ENCODE data around the gene CAPN13.
"Not testable (repeated sequence)": the region's sequence is repeated elsewhere in the genome, so short reads cannot be mapped to it uniquely, and the experiment has no call there.

CAPN13 gene

DNA sequence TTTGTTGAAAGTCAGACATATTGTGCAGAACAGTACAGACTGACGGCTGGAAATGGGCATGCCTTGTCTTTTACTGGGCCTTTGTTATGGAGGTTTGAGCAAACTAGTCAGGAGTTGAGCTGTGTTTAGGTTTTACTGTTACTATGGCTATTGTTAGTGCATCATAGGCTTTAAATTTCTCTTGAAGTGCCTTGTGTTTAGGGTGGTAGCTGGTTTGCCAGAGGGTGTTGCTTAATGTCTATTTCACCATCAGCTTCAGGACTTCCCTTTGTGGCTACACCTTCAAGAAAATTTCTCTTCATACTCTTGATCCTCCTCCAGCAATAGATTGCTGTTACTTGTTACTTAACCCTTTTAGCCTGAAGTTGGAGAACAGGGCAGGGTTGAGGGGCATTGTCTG is 104.6 kb downstream of the CAPN13 start:
- DNase-seq, result no peak
- no peaks in the 10 kb centered on the region for H3K4me1 ChIP-seq (ENCODE audit: control extremely low read depth in 1 of 4, control insufficient read depth in 4 of 4, insufficient read depth in 4 of 4, low read length in 3 of 4)
- H3K9me3 ChIP-seq (ENCODE audit: control extremely low read depth in 1 of 5, control insufficient read depth in 4 of 5, insufficient read depth in 2 of 5, low read depth in 1 of 5, low read length in 4 of 5), result peaks cover 0 to 30% (median 18%) of the 10 kb centered on the region in 5 experiments
- ChIA-PET POLR2A (no interaction called here), CTCF (interaction anchor here (0.7 to 17.1 kb wide), 8 partner anchors 9 to 534 kb away, joined by 3 to 312 read pairs (median 3); no protein-coding TSS in a partner anchor)
- no peaks in the 10 kb centered on the region for H3K27me3 ChIP-seq (replicated peaks in 2 of 5; ENCODE audit: control insufficient read depth in 4 of 5, insufficient read depth in 5 of 5, low read length in 4 of 5)
- H3K27ac ChIP-seq (ENCODE audit: insufficient read depth in 1 of 2, low read depth in 1 of 2, low read length in 2 of 2, poor library complexity in 1 of 2, severe bottlenecking in 2 of 2), result no peak overlapping the region
- H3K4me3 ChIP-seq (ENCODE audit: control insufficient read depth in 1 of 7, extremely low read depth in 1 of 7, insufficient read depth in 4 of 7, low read depth in 2 of 7, low read length in 6 of 7), result no peak overlapping the region
- H3K36me3 ChIP-seq (ENCODE audit: control insufficient read depth in 4 of 4, insufficient read depth in 4 of 4, low read length in 3 of 4), result no peaks in the 10 kb centered on the region
- 100% methylated on average over 1 of the region's 1 CpG for WGBS (ENCODE audit: insufficient coverage)

DNA sequence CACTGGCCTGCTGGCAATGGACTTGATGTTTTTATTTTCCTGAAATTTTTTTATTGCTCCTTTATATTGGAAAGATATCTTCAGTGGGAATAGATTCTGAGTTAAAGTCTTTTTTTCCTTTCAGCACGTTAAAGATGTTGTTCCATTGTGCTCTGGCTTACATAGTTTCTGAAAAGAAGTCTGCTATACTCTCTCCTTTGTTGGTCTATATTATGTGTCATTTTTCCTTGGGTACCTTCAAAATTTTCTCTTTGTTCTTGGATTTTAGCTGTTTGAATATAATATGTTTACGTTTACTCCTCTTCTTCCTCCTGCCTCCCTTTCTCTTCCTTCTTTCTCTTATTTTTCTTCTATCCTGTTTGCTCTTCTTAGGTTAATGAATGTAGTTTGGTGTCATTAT is 105.5 kb downstream of the CAPN13 start:
- CTCF ChIA-PET, result interaction anchor here (0.6 to 17.1 kb wide), 5 partner anchors 9 to 534 kb away, joined by 3 to 312 read pairs (median 6); no protein-coding TSS in a partner anchor
- H3K36me3 ChIP-seq (ENCODE audit: control insufficient read depth in 4 of 4, insufficient read depth in 4 of 4, low read length in 3 of 4), result no peaks in the 10 kb centered on the region
- H3K4me3 ChIP-seq (ENCODE audit: control insufficient read depth in 1 of 7, extremely low read depth in 1 of 7, insufficient read depth in 4 of 7, low read depth in 2 of 7, low read length in 6 of 7), result no peak overlapping the region
- H3K4me1 ChIP-seq (ENCODE audit: control extremely low read depth in 1 of 4, control insufficient read depth in 4 of 4, insufficient read depth in 4 of 4, low read length in 3 of 4), result no peaks in the 10 kb centered on the region
- H3K27me3 ChIP-seq (replicated peaks in 2 of 5; ENCODE audit: control insufficient read depth in 4 of 5, insufficient read depth in 5 of 5, low read length in 4 of 5), result no peaks in the 10 kb centered on the region
- H3K9me3 ChIP-seq (ENCODE audit: control extremely low read depth in 1 of 5, control insufficient read depth in 4 of 5, insufficient read depth in 2 of 5, low read depth in 1 of 5, low read length in 4 of 5), result peaks cover 0 to 33% (median 18%) of the 10 kb centered on the region in 5 experiments
- no peak overlapping the region for H3K27ac ChIP-seq (ENCODE audit: insufficient read depth in 1 of 2, low read depth in 1 of 2, low read length in 2 of 2, poor library complexity in 1 of 2, severe bottlenecking in 2 of 2)
- WGBS (ENCODE audit: insufficient coverage), result no CpG with 5 or more reads among the region's 2 CpGs
- POLR2A ChIA-PET, result no interaction called here
- DNase-seq, result no peak

DNA sequence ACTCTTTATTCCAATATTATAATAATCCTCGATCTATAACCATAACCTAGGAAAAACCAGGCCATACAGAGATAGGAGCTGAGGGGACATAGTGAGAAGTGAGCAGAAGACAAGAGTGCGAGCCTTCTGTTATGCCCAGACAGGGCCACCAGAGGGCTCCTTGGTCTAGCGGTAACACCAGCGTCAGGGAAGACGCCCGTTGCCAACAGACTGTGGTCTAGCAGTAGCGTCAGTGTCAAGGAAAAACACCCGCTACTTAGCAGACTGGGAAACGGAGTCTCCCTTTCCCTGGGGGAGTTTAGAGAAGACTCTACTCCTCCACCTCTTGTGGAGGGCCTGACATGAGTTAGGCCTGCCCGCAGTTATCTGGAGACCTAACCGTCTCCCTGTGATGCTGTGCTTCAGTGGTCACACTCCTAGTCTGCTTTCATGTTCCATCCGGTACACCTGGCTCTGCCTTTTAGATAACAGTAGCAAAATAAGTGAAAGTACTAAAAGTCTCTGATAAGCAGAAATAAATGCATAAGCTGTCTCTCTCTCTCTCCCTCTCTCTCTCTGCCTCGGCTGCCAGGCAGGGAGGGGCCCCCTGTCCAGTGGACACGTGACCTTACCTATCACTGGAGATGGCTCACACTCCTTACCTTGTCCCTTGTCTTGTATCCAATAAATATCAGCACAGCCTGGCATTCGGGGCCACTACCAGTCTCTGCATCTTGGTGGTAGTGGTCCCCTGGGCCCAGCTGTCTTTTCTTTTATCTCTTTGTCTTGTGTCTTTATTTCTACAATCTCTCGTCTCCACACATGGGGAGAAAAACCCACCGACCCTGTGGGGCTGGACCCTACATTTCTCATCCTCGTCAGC is 109.8 kb downstream of the CAPN13 start:
- POLR2A ChIA-PET; H3K27ac ChIP-seq (ENCODE audit: insufficient read depth in 1 of 2, low read depth in 1 of 2, low read length in 2 of 2, poor library complexity in 1 of 2, severe bottlenecking in 2 of 2); H3K36me3 ChIP-seq (ENCODE audit: control insufficient read depth in 4 of 4, insufficient read depth in 4 of 4, low read length in 3 of 4); CTCF ChIA-PET; H3K4me1 ChIP-seq (ENCODE audit: control extremely low read depth in 1 of 4, control insufficient read depth in 4 of 4, insufficient read depth in 4 of 4, low read length in 3 of 4); H3K27me3 ChIP-seq (replicated peaks in 2 of 5; ENCODE audit: control insufficient read depth in 4 of 5, insufficient read depth in 5 of 5, low read length in 4 of 5); H3K4me3 ChIP-seq (ENCODE audit: control insufficient read depth in 1 of 7, extremely low read depth in 1 of 7, insufficient read depth in 4 of 7, low read depth in 2 of 7, low read length in 6 of 7): not testable (repeated sequence)
- DNase-seq, result peak in 1 of 3 donors; percentile 18
- WGBS (ENCODE audit: insufficient coverage), result 98% methylated on average over 13 of the region's 18 CpGs
- H3K9me3 ChIP-seq (ENCODE audit: control extremely low read depth in 1 of 5, control insufficient read depth in 4 of 5, insufficient read depth in 2 of 5, low read depth in 1 of 5, low read length in 4 of 5), result peaks cover 0 to 20% (median 13%) of the 10 kb centered on the region in 5 experiments

DNA sequence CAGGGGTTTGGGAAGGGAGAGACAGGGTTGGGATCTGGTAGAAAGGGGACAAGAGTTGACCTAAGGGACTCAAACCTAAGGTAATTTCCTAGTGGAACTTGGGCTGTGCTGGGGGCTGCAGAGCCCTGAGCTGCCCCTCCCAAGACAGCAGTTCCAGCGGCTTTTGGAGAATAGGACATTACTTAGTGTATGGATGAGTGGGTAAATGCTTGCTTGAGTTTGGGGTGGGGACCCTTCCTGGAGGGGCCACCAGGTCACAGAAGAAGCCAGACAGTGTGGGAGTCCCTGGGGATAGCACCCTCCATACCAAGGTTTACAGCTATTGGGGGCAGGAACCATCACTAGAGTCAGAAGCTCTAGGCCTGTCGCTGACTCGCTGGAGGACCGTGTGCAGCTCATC is 111.5 kb downstream of the CAPN13 start:
- WGBS (ENCODE audit: insufficient coverage), result 71% methylated on average over 1 of the region's 4 CpGs
- Histone ChIP-seq H3K4me3 (ENCODE audit: control insufficient read depth in 1 of 7, extremely low read depth in 1 of 7, insufficient read depth in 4 of 7, low read depth in 2 of 7, low read length in 6 of 7) (no peak overlapping the region), H3K27ac (ENCODE audit: insufficient read depth in 1 of 2, low read depth in 1 of 2, low read length in 2 of 2, poor library complexity in 1 of 2, severe bottlenecking in 2 of 2) (no peak overlapping the region), H3K27me3 (replicated peaks in 2 of 5; ENCODE audit: control insufficient read depth in 4 of 5, insufficient read depth in 5 of 5, low read length in 4 of 5) (peaks cover 0 to 2% (median 0%) of the 10 kb centered on the region in 5 experiments), H3K4me1 (ENCODE audit: control extremely low read depth in 1 of 4, control insufficient read depth in 4 of 4, insufficient read depth in 4 of 4, low read length in 3 of 4) (no peaks in the 10 kb centered on the region), H3K9me3 (ENCODE audit: control extremely low read depth in 1 of 5, control insufficient read depth in 4 of 5, insufficient read depth in 2 of 5, low read depth in 1 of 5, low read length in 4 of 5) (peaks cover 0 to 5% (median under 1%) of the 10 kb centered on the region in 5 experiments), H3K36me3 (ENCODE audit: control insufficient read depth in 4 of 4, insufficient read depth in 4 of 4, low read length in 3 of 4) (no peaks in the 10 kb centered on the region)
- no peak for DNase-seq
- ChIA-PET POLR2A (no interaction called here), CTCF (interaction anchor here (1.3 to 5.9 kb wide), 4 partner anchors 9 to 487 kb away, joined by 4 to 28 read pairs (median 5); no protein-coding TSS in a partner anchor)

DNA sequence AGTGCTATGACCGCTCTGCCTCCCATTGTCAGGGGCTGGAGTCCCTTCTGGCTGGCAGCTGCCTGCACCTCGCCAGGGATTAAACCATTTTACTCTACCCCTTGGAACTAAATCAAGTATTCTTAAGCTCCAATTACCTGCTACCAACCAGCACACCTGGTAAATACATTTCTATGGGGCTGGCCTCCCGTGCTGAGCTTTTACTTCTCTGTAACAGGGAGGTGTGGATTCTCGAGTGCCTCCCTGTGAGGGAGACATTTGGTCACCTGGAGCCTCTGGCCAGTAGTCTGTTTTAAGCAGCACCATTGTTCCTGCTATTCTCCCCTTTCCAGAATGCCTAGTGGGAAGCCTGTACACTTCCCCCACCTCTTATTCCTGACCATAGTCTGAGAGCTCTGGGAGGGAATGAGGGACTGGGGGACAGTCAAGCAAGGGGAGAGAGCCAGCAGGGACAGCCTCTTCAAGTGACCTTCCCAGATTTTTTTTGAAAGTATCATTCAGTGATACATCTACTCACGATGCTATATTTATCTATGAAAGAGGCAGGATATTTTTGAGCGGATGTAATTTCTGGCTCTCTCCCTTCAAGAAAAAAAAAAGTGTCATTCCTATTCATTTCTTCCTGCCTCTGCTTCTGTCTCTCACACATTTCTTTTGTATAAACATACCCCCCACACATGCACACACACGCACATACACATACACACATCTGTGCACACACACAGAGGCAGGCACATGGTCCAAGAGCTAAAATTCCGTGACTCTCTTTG is 112.8 kb downstream of the CAPN13 start:
- H3K27me3 ChIP-seq (replicated peaks in 2 of 5; ENCODE audit: control insufficient read depth in 4 of 5, insufficient read depth in 5 of 5, low read length in 4 of 5), result peaks cover 0 to 2% (median 0%) of the 10 kb centered on the region in 5 experiments
- H3K4me3 ChIP-seq (ENCODE audit: control insufficient read depth in 1 of 7, extremely low read depth in 1 of 7, insufficient read depth in 4 of 7, low read depth in 2 of 7, low read length in 6 of 7), result no peak overlapping the region
- DNase-seq, result no peak
- H3K9me3 ChIP-seq (ENCODE audit: control extremely low read depth in 1 of 5, control insufficient read depth in 4 of 5, insufficient read depth in 2 of 5, low read depth in 1 of 5, low read length in 4 of 5), result peaks cover 0 to 2% (median 0%) of the 10 kb centered on the region in 5 experiments
- 97% methylated on average over 6 of the region's 8 CpGs for WGBS (ENCODE audit: insufficient coverage)
- no peaks in the 10 kb centered on the region for H3K36me3 ChIP-seq (ENCODE audit: control insufficient read depth in 4 of 4, insufficient read depth in 4 of 4, low read length in 3 of 4)
- ChIA-PET CTCF (interaction anchor here (1.3 to 5.9 kb wide), 3 partner anchors 13 to 486 kb away, joined by 4 to 28 read pairs (median 5); no protein-coding TSS in a partner anchor), POLR2A (no interaction called here)
- H3K4me1 ChIP-seq (ENCODE audit: control extremely low read depth in 1 of 4, control insufficient read depth in 4 of 4, insufficient read depth in 4 of 4, low read length in 3 of 4), result no peaks in the 10 kb centered on the region
- H3K27ac ChIP-seq (ENCODE audit: insufficient read depth in 1 of 2, low read depth in 1 of 2, low read length in 2 of 2, poor library complexity in 1 of 2, severe bottlenecking in 2 of 2), result no peak overlapping the region

DNA sequence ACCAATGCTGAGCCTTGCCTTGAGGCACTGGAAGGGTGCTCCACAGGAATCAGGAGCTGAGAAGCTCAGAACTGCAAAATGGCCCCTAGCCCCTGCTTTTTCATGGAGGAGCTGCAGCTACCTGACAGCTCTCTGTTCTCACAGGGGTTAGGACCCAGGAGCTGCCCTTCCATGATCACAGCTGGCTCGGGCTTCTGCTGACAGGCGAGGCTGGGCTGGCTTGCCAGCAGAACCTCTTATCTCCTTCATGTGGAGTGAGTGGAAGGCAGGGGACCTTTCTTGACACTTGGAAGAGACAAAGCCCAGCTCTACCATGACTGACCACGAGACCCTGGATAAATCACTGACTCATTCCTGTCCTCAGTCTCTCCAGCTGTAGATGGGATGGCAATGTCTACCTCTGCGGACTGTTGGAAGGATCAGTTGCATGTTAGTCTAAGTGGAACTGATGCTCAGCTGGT is 113.4 kb downstream of the CAPN13 start:
- POLR2A ChIA-PET, result no interaction called here
- peaks cover 0 to 2% (median 0%) of the 10 kb centered on the region in 5 experiments for H3K27me3 ChIP-seq (replicated peaks in 2 of 5; ENCODE audit: control insufficient read depth in 4 of 5, insufficient read depth in 5 of 5, low read length in 4 of 5)
- DNase-seq, result no peak
- CTCF ChIA-PET, result interaction anchor here (1.0 to 5.9 kb wide), 2 partner anchors 14 to 637 kb away, joined by 3 to 28 read pairs; no protein-coding TSS in a partner anchor
- no peak overlapping the region for H3K4me3 ChIP-seq (ENCODE audit: control insufficient read depth in 1 of 7, extremely low read depth in 1 of 7, insufficient read depth in 4 of 7, low read depth in 2 of 7, low read length in 6 of 7)
- peaks cover 0 to 2% (median 0%) of the 10 kb centered on the region in 5 experiments for H3K9me3 ChIP-seq (ENCODE audit: control extremely low read depth in 1 of 5, control insufficient read depth in 4 of 5, insufficient read depth in 2 of 5, low read depth in 1 of 5, low read length in 4 of 5)
- H3K4me1 ChIP-seq (ENCODE audit: control extremely low read depth in 1 of 4, control insufficient read depth in 4 of 4, insufficient read depth in 4 of 4, low read length in 3 of 4), result no peaks in the 10 kb centered on the region
- no peak overlapping the region for H3K27ac ChIP-seq (ENCODE audit: insufficient read depth in 1 of 2, low read depth in 1 of 2, low read length in 2 of 2, poor library complexity in 1 of 2, severe bottlenecking in 2 of 2)
- WGBS (ENCODE audit: insufficient coverage), result 91% methylated on average over 4 of the region's 4 CpGs
- H3K36me3 ChIP-seq (ENCODE audit: control insufficient read depth in 4 of 4, insufficient read depth in 4 of 4, low read length in 3 of 4), result no peaks in the 10 kb centered on the region
